Measurements from ENCODE around the gene HMCN2.
A peak's percentile ranks its signal among the peaks of the same experiment; 100 is the strongest.

Gene HMCN2

DNA sequence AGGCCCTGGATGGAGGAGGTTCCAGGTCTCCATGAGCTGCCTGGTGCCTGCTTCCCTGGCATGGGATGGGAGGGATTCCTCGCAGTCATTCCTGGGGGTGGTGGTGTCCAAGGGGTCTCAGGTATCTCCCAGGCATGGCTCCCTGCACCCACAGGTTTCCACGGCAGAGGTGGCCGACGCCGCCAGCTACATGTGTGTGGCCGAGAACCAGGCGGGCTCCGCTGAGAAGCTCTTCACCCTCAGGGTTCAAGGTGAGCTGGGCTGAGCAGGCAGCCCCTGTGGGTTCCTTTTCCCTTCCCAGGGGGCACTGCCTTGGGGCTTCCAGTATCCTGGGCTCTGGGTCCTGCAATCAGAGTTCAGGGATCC, 117.8 kb downstream of the HMCN2 start:
- H3K27me3 ChIP-seq (ENCODE audit: control insufficient read depth in 3 of 3, insufficient read depth in 3 of 3, low read depth in 1 of 3, low read length in 3 of 3), result peaks cover 0 to 59% (median 0%) of the 10 kb centered on the region in 3 experiments
- WGBS, 2 donors (ENCODE audit: extremely low coverage in 2 of 2, insufficient read length in 2 of 2, insufficient replicate concordance in 1 of 2), result no CpG with 5 or more reads among the region's 8 CpGs

DNA sequence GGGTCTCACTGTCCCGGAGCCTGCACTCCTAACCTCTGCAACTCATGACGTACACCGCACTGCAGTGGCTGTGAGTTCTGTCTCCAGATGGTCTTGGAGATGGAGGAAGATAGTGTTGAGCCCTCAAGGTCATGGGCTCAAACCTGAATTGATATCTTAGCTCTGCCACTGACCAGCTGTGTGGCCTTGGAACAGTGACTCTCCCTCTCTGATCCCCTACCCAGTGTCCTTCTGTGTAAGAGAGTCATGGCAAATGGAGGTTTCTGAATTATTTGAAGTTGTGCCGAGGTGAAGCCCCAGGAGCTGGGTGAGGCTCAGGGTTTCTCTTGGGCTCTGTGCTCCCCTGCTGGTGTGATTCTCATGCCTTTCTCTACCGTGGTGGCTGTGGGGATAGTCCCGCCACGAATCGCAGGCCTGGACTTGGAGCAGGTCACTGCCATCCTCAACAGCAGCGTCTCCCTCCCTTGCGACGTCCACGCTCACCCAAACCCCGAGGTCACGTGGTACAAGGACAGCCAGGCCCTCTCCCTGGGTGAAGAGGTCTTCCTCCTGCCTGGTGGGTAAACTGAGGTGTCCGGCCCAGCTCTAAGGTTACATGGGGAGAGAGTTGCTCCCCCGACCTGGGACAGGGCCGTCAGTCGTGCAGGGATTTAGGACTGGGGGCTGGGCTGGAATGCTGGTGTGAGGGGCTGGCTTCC, 118.6 kb downstream of the HMCN2 start:
- peak overlapping the region; percentile 56 for H2BK15ac ChIP-seq (ENCODE audit: low read length)
- H3K4me3 ChIP-seq (ENCODE audit: low read length in 2 of 2), result no peak overlapping the region
- no peak overlapping the region for H3K4ac ChIP-seq (ENCODE audit: low read length)
- H3K18ac ChIP-seq (ENCODE audit: low read length), result peak overlapping the region; percentile 81
- H3K4me1 ChIP-seq (ENCODE audit: control insufficient read depth in 2 of 2, insufficient read depth in 1 of 2, low read depth in 1 of 2, low read length in 2 of 2), result peaks cover 0 to 3% of the 10 kb centered on the region in 2 donors
- no peak overlapping the region for H2BK120ac ChIP-seq (ENCODE audit: low read depth, low read length)
- no peak overlapping the region for H2BK12ac ChIP-seq (ENCODE audit: low read length)
- H3K27ac ChIP-seq (replicated peaks; ENCODE audit: low read length), result no peak overlapping the region
- no peak overlapping the region for H4K91ac ChIP-seq (ENCODE audit: low read depth, low read length, poor library complexity)
- no peak overlapping the region for H2AFZ ChIP-seq (ENCODE audit: low read length)
- no peaks in the 10 kb centered on the region for H3K79me1 ChIP-seq (ENCODE audit: low read depth, low read length)
- peak overlapping the region; percentile 82 for H2AK5ac ChIP-seq (ENCODE audit: low read depth, low read length)
- H3K9me3 ChIP-seq (replicated peaks in 1 of 2; ENCODE audit: control insufficient read depth in 2 of 2, insufficient read depth in 1 of 2, low read depth in 1 of 2, low read length in 2 of 2), result no peaks in the 10 kb centered on the region
- H3K14ac ChIP-seq (ENCODE audit: low read length), result peak overlapping the region; percentile 97
- H3K27me3 ChIP-seq (ENCODE audit: control insufficient read depth in 3 of 3, insufficient read depth in 3 of 3, low read depth in 1 of 3, low read length in 3 of 3), result peaks cover 0 to 56% (median 0%) of the 10 kb centered on the region in 3 experiments
- peak overlapping the region; percentile 48 for H2BK5ac ChIP-seq (ENCODE audit: low read length)
- no CpG with 5 or more reads among the region's 18 CpGs for WGBS, 2 donors (ENCODE audit: extremely low coverage in 2 of 2, insufficient read length in 2 of 2, insufficient replicate concordance in 1 of 2)
- no peaks in the 10 kb centered on the region for H3K36me3 ChIP-seq (replicated peaks in 1 of 2; ENCODE audit: control insufficient read depth in 2 of 2, insufficient read depth in 2 of 2, low read length in 2 of 2)
- no peak overlapping the region for H3K4me2 ChIP-seq (ENCODE audit: insufficient read depth, low read length, poor library complexity, severe bottlenecking)
- no peak for DNase-seq (ENCODE audit: low spot score)
- no peak overlapping the region for H4K8ac ChIP-seq (ENCODE audit: low read depth, low read length)
- H3K9ac ChIP-seq (ENCODE audit: low read depth, low read length, poor library complexity), result no peak overlapping the region
- peak overlapping the region; percentile 37 for H3K23ac ChIP-seq (ENCODE audit: low read depth, low read length, poor library complexity)

More for the DNA sequence above, 117.8 kb downstream of the HMCN2 start:
- Histone ChIP-seq H3K14ac (ENCODE audit: low read length) (peak overlapping the region; percentile 15), H2BK120ac (ENCODE audit: low read depth, low read length) (no peak overlapping the region), H2AK5ac (ENCODE audit: low read depth, low read length) (peak overlapping the region; percentile 77), H3K4me3 (ENCODE audit: low read length in 2 of 2) (no peak overlapping the region), H2BK5ac (ENCODE audit: low read length) (no peak overlapping the region), H3K18ac (ENCODE audit: low read length) (peak overlapping the region; percentile 33), H3K4me1 (ENCODE audit: control insufficient read depth in 2 of 2, insufficient read depth in 1 of 2, low read depth in 1 of 2, low read length in 2 of 2) (peaks cover 0 to 3% of the 10 kb centered on the region in 2 donors), H4K91ac (ENCODE audit: low read depth, low read length, poor library complexity) (no peak overlapping the region), H3K23ac (ENCODE audit: low read depth, low read length, poor library complexity) (no peak overlapping the region), H3K4ac (ENCODE audit: low read length) (no peak overlapping the region), H3K9ac (ENCODE audit: low read depth, low read length, poor library complexity) (no peak overlapping the region), H2BK12ac (ENCODE audit: low read length) (peak overlapping the region; percentile 52), H3K4me2 (ENCODE audit: insufficient read depth, low read length, poor library complexity, severe bottlenecking) (no peak overlapping the region), H3K9me3 (replicated peaks in 1 of 2; ENCODE audit: control insufficient read depth in 2 of 2, insufficient read depth in 1 of 2, low read depth in 1 of 2, low read length in 2 of 2) (no peaks in the 10 kb centered on the region), H2AFZ (ENCODE audit: low read length) (no peak overlapping the region), H3K79me1 (ENCODE audit: low read depth, low read length) (no peaks in the 10 kb centered on the region), H3K27ac (replicated peaks; ENCODE audit: low read length) (no peak overlapping the region), H4K8ac (ENCODE audit: low read depth, low read length) (peak overlapping the region; percentile 31), H2BK15ac (ENCODE audit: low read length) (peak overlapping the region; percentile 56), H3K36me3 (replicated peaks in 1 of 2; ENCODE audit: control insufficient read depth in 2 of 2, insufficient read depth in 2 of 2, low read length in 2 of 2) (no peaks in the 10 kb centered on the region)
- DNase-seq (ENCODE audit: low spot score), result no peak

DNA sequence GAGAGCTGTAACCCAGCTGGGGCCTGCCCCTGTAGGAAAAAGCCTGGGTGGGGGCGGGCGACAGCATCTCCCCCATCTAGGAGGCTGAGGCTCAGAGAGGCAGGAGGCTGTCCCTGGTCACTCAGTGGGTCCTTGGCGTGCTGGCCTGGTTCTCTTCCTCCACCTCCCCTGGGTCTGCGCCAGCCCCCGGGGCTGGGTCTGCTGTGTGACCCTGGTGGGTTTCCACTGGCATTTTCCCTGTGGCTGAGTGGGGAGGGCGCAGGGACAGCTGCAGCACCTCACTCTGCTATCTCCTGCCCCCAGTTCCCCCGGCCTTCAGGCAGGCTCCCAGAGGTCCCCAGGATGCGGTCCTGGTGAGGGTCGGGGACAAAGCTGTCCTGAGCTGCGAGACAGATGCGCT, 119.7 kb downstream of the HMCN2 start:
- H3K79me1 ChIP-seq (ENCODE audit: low read depth, low read length), result no peaks in the 10 kb centered on the region
- peak overlapping the region; percentile 31 for H2BK15ac ChIP-seq (ENCODE audit: low read length)

DNA sequence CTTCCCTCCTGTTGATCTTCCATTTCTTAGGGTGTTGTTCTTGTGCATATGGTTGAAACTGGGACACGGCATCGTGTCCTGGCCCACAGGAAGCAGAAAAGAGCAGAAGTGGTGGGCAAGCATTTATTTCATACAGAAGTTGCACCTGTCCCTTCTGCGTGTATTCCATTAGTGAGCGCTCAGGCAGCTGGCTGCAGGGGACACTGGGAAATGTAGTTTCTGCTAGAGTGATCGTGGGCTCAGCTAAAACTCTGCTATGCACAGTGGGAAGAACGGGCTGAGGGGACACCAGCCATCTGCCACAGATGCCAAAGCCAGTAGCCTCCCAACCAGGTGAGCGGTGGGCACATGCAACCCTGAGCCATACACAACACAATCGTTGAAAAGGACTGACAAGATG, 121.8 kb downstream of the HMCN2 start:
- no peaks in the 10 kb centered on the region for H3K79me1 ChIP-seq (ENCODE audit: low read depth, low read length)
- no peak overlapping the region for H3K4ac ChIP-seq (ENCODE audit: low read length)
- H4K91ac ChIP-seq (ENCODE audit: low read depth, low read length, poor library complexity), result no peak overlapping the region
- H3K18ac ChIP-seq (ENCODE audit: low read length), result no peak overlapping the region
- no CpG with 5 or more reads among the region's 8 CpGs for WGBS, 2 donors (ENCODE audit: extremely low coverage in 2 of 2, insufficient read length in 2 of 2, insufficient replicate concordance in 1 of 2)
- no peak overlapping the region for H3K9ac ChIP-seq (ENCODE audit: low read depth, low read length, poor library complexity)
- no peak overlapping the region for H2BK15ac ChIP-seq (ENCODE audit: low read length)
- H3K36me3 ChIP-seq (replicated peaks in 1 of 2; ENCODE audit: control insufficient read depth in 2 of 2, insufficient read depth in 2 of 2, low read length in 2 of 2), result no peaks in the 10 kb centered on the region
- no peak for DNase-seq (ENCODE audit: low spot score)
- H2AK5ac ChIP-seq (ENCODE audit: low read depth, low read length), result no peak overlapping the region
- H3K27ac ChIP-seq (replicated peaks; ENCODE audit: low read length), result no peak overlapping the region
- H3K4me2 ChIP-seq (ENCODE audit: insufficient read depth, low read length, poor library complexity, severe bottlenecking), result no peak overlapping the region
- no peaks in the 10 kb centered on the region for H3K9me3 ChIP-seq (replicated peaks in 1 of 2; ENCODE audit: control insufficient read depth in 2 of 2, insufficient read depth in 1 of 2, low read depth in 1 of 2, low read length in 2 of 2)
- no peak overlapping the region for H2BK12ac ChIP-seq (ENCODE audit: low read length)
- H3K23ac ChIP-seq (ENCODE audit: low read depth, low read length, poor library complexity), result no peak overlapping the region
- no peak overlapping the region for H3K14ac ChIP-seq (ENCODE audit: low read length)
- no peak overlapping the region for H2BK120ac ChIP-seq (ENCODE audit: low read depth, low read length)
- no peak overlapping the region for H2BK5ac ChIP-seq (ENCODE audit: low read length)
- H3K4me3 ChIP-seq (ENCODE audit: low read length in 2 of 2), result no peak overlapping the region
- peaks cover 0 to 8% of the 10 kb centered on the region in 2 donors for H3K4me1 ChIP-seq (ENCODE audit: control insufficient read depth in 2 of 2, insufficient read depth in 1 of 2, low read depth in 1 of 2, low read length in 2 of 2)
- H4K8ac ChIP-seq (ENCODE audit: low read depth, low read length), result no peak overlapping the region
- H3K27me3 ChIP-seq (ENCODE audit: control insufficient read depth in 3 of 3, insufficient read depth in 3 of 3, low read depth in 1 of 3, low read length in 3 of 3), result peaks cover 0 to 42% (median 0%) of the 10 kb centered on the region in 3 experiments
- no peak overlapping the region for H2AFZ ChIP-seq (ENCODE audit: low read length)

More for the DNA sequence above, 119.7 kb downstream of the HMCN2 start:
- H3K9me3 ChIP-seq (replicated peaks in 1 of 2; ENCODE audit: control insufficient read depth in 2 of 2, insufficient read depth in 1 of 2, low read depth in 1 of 2, low read length in 2 of 2), result no peaks in the 10 kb centered on the region
- no CpG with 5 or more reads among the region's 11 CpGs for WGBS, 2 donors (ENCODE audit: extremely low coverage in 2 of 2, insufficient read length in 2 of 2, insufficient replicate concordance in 1 of 2)
- peak overlapping the region; percentile 39 for H3K4ac ChIP-seq (ENCODE audit: low read length)
- no peak overlapping the region for H3K4me2 ChIP-seq (ENCODE audit: insufficient read depth, low read length, poor library complexity, severe bottlenecking)
- no peak overlapping the region for H3K23ac ChIP-seq (ENCODE audit: low read depth, low read length, poor library complexity)
- H2AFZ ChIP-seq (ENCODE audit: low read length), result peak overlapping the region; percentile 17
- no peaks in the 10 kb centered on the region for H3K36me3 ChIP-seq (replicated peaks in 1 of 2; ENCODE audit: control insufficient read depth in 2 of 2, insufficient read depth in 2 of 2, low read length in 2 of 2)
- H3K27ac ChIP-seq (replicated peaks; ENCODE audit: low read length), result no peak overlapping the region
- peak overlapping the region; percentile 35 for H3K9ac ChIP-seq (ENCODE audit: low read depth, low read length, poor library complexity)
- H2AK5ac ChIP-seq (ENCODE audit: low read depth, low read length), result peak overlapping the region; percentile 74
- H3K4me1 ChIP-seq (ENCODE audit: control insufficient read depth in 2 of 2, insufficient read depth in 1 of 2, low read depth in 1 of 2, low read length in 2 of 2), result peaks cover 0 to 5% of the 10 kb centered on the region in 2 donors
- no peak overlapping the region for H3K4me3 ChIP-seq (ENCODE audit: low read length in 2 of 2)
- H3K14ac ChIP-seq (ENCODE audit: low read length), result peak overlapping the region; percentile 72
- no peak overlapping the region for H4K8ac ChIP-seq (ENCODE audit: low read depth, low read length)
- H4K91ac ChIP-seq (ENCODE audit: low read depth, low read length, poor library complexity), result no peak overlapping the region
- no peak for DNase-seq (ENCODE audit: low spot score)
- H3K18ac ChIP-seq (ENCODE audit: low read length), result peak overlapping the region; percentile 86
- peak overlapping the region; percentile 71 for H2BK5ac ChIP-seq (ENCODE audit: low read length)
- H2BK12ac ChIP-seq (ENCODE audit: low read length), result no peak overlapping the region
- peak overlapping the region; percentile 16 for H2BK120ac ChIP-seq (ENCODE audit: low read depth, low read length)
- peaks cover 0 to 56% (median 0%) of the 10 kb centered on the region in 3 experiments for H3K27me3 ChIP-seq (ENCODE audit: control insufficient read depth in 3 of 3, insufficient read depth in 3 of 3, low read depth in 1 of 3, low read length in 3 of 3)
